A673 (cell line): Measurements from ENCODE around the gene TMBIM1.

Experiments used
- CTCF ChIP-seq: fragments of 300-800, 200-600 bp; sonication (generic); conservative IDR thresholded peaks from 2 replicates; pipeline ENCODE4 v1.5.1; 2017; ENCODE audit warnings: low read depth, mild to moderate bottlenecking, antibody characterized with exemption, low read length, moderate library complexity, mixed read lengths
- EZH2 ChIP-seq: fragments of 200-600 bp; sonication (generic); IDR thresholded peaks from 2 replicates; pipeline ENCODE4 v1.6.1; 2017; ENCODE audit warnings: borderline replicate concordance, low read depth, mild to moderate bottlenecking, mixed read lengths, antibody characterized with exemption, low read length; ENCODE audit not compliant: poor library complexity, severe bottlenecking

- TF ChIP-seq CTCF, result no peak
- TF ChIP-seq EZH2, result no peak
Observed at GRCh38 chr2:218318241-218318640, 25.9 kb upstream of the TMBIM1 start.
